Suprapubic skin (tissue), 4 donors: ENCODE data around the gene TRIM2. TPM values are rescaled to one million over a fixed set of nuclear protein-coding genes. Genes with fewer than 3 reads are reported as not detected.

ENCODE experiments used
- DNase-seq, 2 donors: peaks; one replicate each; pipeline ENCODE4 v3.0.0-alpha.2; 2019; ENCODE audit warnings: low spot score in 2 of 2
- H3K27ac ChIP-seq: fragments of 200-600 bp; sonication (generic); one replicate; pipeline ENCODE4 v1.5.1; 2019
- H3K27me3 ChIP-seq: fragments of 200-600 bp; sonication (generic); one replicate; pipeline ENCODE4 v1.5.1; 2019
- H3K36me3 ChIP-seq: fragments of 200-600 bp; sonication (generic); one replicate; pipeline ENCODE4 v1.5.1; 2019
- H3K4me1 ChIP-seq: fragments of 200-600 bp; sonication (generic); one replicate; pipeline ENCODE4 v1.5.1; 2019
- H3K4me3 ChIP-seq: fragments of 200-600 bp; sonication (generic); one replicate; pipeline ENCODE4 v1.5.1; 2019; ENCODE audit warnings: mild to moderate bottlenecking
- H3K9me3 ChIP-seq: fragments of 200-600 bp; sonication (generic); one replicate; pipeline ENCODE4 v1.5.1; 2019
- EP300 ChIP-seq: sonication (generic); formaldehyde crosslinking; IDR thresholded peaks from one replicate; pipeline ENCODE4 v1.6.1; 2017; ENCODE audit warnings: antibody characterized with exemption
- POLR2A ChIP-seq, 2 donors: fragments of 450-650 bp; IDR thresholded peaks; one replicate each; pipeline ENCODE4 v1.6.1; 2017; ENCODE audit warnings: antibody characterized with exemption in 2 of 2, mild to moderate bottlenecking in 2 of 2, moderate library complexity in 2 of 2
- POLR2AphosphoS5 ChIP-seq, 3 donors: sonication (generic); formaldehyde crosslinking; IDR thresholded peaks; one replicate each; pipeline ENCODE4 v1.6.1; 2017; ENCODE audit warnings: antibody characterized with exemption in 3 of 3
- WGBS: methylation state at CpG from one replicate; pipeline ENCODE4 v1.1.5; 2018; 5-methylcytosine and 5-hydroxymethylcytosine counted together
- total RNA-seq, 4 donors: library from RNA; depleted of rRNA; stranded (reverse); fragments of >200 nt; gene quantifications; one replicate each; pipeline ENCODE4 v1.1.0, GENCODE V29; 2016
- TF ChIP-seq, protein P1 (sequence below), 2 donors: fragments of 200-600 bp in 1 of 2; fragments of 450-650 bp in 1 of 2; sonication (generic) in 1 of 2; IDR thresholded peaks; one replicate each; pipeline ENCODE4 v1.5.1; 2016 to 2019; ENCODE audit warnings: antibody characterized with exemption in 2 of 2, mild to moderate bottlenecking in 1 of 2, moderate library complexity in 1 of 2

Gene TRIM2
- total RNA-seq, 4 donors from 2014 or later: 17.3 to 45.1 (median 37.5) TPM

DNA sequence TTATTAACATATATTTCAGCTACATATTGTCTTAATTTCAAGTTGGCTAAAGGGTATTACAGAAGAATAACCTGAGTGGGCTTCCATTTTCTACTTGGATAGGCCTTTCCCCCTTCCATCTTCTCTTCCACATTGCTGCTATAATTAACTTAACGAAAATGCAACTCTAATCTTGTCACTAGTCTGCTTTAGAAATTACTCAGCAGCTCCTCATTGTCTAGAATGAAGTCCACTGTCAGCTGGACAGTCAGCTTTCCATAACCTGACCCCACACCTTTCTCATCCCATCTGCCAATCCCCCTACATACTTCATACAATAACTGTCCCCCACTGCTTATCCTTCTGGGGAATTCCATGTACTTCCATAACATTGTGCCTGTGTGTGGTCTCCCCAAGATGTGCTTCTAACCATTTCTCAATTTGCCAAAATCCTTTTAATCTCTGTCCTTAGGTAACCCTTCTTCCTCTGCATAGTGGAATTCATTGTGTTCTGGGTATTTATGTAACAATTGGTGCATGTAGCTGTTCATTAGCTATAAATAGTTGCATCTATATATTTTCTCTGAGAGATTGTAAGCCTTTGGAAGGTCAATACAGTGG is 145.1 kb downstream of the TRIM2 start:
- Histone ChIP-seq H3K9me3 (no peaks in the 10 kb centered on the region), H3K4me1 (peaks cover 7% of the 10 kb centered on the region), H3K27ac (no peak overlapping the region), H3K4me3 (no peak overlapping the region), H3K36me3 (no peaks in the 10 kb centered on the region), H3K27me3 (no peaks in the 10 kb centered on the region)
- no peak for TF ChIP-seq EP300
- TF ChIP-seq POLR2A (IDR thresholded peaks at IDR 0.05): no peak
- no peak for TF ChIP-seq POLR2AphosphoS5 (IDR thresholded peaks at IDR 0.05)
- TF ChIP-seq, protein P1, sequence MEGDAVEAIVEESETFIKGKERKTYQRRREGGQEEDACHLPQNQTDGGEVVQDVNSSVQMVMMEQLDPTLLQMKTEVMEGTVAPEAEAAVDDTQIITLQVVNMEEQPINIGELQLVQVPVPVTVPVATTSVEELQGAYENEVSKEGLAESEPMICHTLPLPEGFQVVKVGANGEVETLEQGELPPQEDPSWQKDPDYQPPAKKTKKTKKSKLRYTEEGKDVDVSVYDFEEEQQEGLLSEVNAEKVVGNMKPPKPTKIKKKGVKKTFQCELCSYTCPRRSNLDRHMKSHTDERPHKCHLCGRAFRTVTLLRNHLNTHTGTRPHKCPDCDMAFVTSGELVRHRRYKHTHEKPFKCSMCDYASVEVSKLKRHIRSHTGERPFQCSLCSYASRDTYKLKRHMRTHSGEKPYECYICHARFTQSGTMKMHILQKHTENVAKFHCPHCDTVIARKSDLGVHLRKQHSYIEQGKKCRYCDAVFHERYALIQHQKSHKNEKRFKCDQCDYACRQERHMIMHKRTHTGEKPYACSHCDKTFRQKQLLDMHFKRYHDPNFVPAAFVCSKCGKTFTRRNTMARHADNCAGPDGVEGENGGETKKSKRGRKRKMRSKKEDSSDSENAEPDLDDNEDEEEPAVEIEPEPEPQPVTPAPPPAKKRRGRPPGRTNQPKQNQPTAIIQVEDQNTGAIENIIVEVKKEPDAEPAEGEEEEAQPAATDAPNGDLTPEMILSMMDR (IDR thresholded peaks at IDR 0.05): no peak
- DNase-seq: no peak
- 94% methylated on average over 1 of the region's 1 CpG for WGBS

DNA sequence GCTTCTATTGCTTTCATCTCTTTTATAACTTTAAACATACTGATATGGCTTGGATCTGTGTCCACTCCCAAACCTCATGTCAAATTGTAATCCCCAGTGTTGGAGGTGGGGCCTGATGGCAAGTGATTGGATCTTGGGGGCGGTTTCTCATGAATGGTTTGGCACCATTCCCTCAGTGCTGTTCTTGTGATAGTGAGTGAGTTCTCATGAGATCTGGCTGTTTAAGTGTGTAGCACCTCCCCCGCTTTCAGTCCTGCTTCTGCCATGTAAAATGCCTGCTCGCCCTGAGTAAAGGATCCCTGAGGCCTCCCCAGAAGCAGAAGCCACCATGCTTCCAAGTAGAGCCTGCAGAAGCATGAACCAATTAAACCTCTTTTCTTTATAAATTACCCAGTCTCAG is 157.9 kb downstream of the TRIM2 start:
- Histone ChIP-seq H3K36me3 (no peaks in the 10 kb centered on the region), H3K27me3 (no peaks in the 10 kb centered on the region), H3K9me3 (no peaks in the 10 kb centered on the region), H3K4me3 (no peak overlapping the region), H3K27ac (no peak overlapping the region), H3K4me1 (no peaks in the 10 kb centered on the region)
- TF ChIP-seq, protein P1 (IDR thresholded peaks at IDR 0.05): no peak
- TF ChIP-seq POLR2AphosphoS5 (IDR thresholded peaks at IDR 0.05) (no peak), EP300 (no peak), POLR2A (IDR thresholded peaks at IDR 0.05) (no peak)
- 84% methylated on average over 3 of the region's 3 CpGs for WGBS
- no peak for DNase-seq

DNA sequence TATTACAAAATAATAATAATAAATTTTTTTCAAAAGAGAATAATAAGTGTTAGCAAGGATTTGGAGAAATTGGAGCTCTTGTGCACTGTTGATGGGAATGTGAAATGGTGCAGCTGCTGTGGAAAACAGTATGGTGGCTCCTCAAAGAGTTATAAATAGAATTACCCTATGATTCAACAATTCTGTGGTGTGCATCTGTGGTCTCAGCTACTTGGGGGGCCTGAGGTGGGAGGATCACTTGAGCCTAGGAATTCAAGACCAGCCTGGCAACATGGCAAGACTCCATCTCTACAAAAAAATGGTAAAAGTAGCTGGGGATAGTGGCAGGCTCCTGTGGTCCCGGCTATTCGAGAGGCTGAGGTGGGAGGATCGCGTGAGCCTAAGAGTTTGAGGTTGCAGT is 159.8 kb downstream of the TRIM2 start:
- Histone ChIP-seq H3K4me3 (no peak overlapping the region), H3K27me3 (no peaks in the 10 kb centered on the region), H3K9me3 (no peaks in the 10 kb centered on the region), H3K4me1 (no peaks in the 10 kb centered on the region), H3K27ac (no peak overlapping the region), H3K36me3 (no peaks in the 10 kb centered on the region)
- TF ChIP-seq, protein P1 (IDR thresholded peaks at IDR 0.05): no peak
- TF ChIP-seq POLR2A (IDR thresholded peaks at IDR 0.05) (no peak), POLR2AphosphoS5 (IDR thresholded peaks at IDR 0.05) (no peak), EP300 (no peak)
- no peak for DNase-seq
- WGBS: 97% methylated on average over 4 of the region's 4 CpGs

DNA sequence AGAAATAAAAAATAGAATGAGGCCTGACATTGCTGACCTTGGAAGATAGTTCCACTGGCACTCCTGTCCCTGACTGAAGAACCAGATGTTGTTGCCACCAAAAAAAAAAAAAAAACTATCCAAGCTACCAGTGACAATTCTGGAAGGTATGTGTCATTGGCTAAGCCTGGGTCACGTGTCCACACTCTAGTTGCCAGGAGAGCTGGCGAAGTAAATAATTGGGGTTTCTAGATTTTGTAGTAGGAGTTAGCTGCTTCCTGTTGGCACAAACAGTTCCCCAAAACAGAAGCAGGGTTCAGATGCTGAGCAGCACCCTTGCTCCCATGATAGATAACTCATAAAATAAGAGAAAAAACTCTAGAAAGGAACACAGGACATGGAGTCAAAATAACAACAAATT is 160.8 kb downstream of the TRIM2 start:
- Histone ChIP-seq H3K27ac (no peak overlapping the region), H3K36me3 (no peaks in the 10 kb centered on the region), H3K27me3 (no peaks in the 10 kb centered on the region), H3K4me3 (no peak overlapping the region), H3K4me1 (no peaks in the 10 kb centered on the region), H3K9me3 (no peaks in the 10 kb centered on the region)
- DNase-seq: no peak
- 87% methylated on average over 2 of the region's 2 CpGs for WGBS
- no peak for TF ChIP-seq POLR2A (IDR thresholded peaks at IDR 0.05)
- no peak for TF ChIP-seq EP300
- TF ChIP-seq, protein P1 (IDR thresholded peaks at IDR 0.05): no peak
- no peak for TF ChIP-seq POLR2AphosphoS5 (IDR thresholded peaks at IDR 0.05)

DNA sequence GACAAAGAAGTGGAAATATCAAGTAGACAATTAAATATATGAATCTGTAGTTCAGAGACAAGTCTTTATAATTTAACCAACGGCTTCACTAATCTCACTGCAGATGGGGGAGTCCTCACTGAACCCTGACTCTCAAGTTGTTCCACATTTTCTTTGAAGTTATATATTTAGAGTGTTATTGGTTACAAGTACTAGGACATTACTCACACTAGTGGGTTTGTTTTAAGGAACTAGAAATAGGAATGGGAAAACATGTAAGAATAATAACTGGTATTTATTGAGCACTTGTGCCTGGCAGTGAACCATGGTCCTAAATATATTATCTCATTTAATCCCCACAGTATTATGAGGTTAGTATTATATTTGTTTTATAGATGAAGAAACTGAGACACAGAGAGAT is 162.2 kb downstream of the TRIM2 start:
- WGBS: 74% methylated on average over 1 of the region's 1 CpG
- no peaks in the 10 kb centered on the region for H3K9me3 ChIP-seq

More for the DNA sequence above, 162.2 kb downstream of the TRIM2 start:
- no peak for DNase-seq
- H3K4me1 ChIP-seq: no peaks in the 10 kb centered on the region
- no peaks in the 10 kb centered on the region for H3K36me3 ChIP-seq
- H3K27me3 ChIP-seq: no peaks in the 10 kb centered on the region
- no peak overlapping the region for H3K4me3 ChIP-seq
- no peak for TF ChIP-seq POLR2AphosphoS5 (IDR thresholded peaks at IDR 0.05)
- TF ChIP-seq, protein P1 (IDR thresholded peaks at IDR 0.05): no peak
- no peak for TF ChIP-seq EP300
- no peak for TF ChIP-seq POLR2A (IDR thresholded peaks at IDR 0.05)
- H3K27ac ChIP-seq: no peak overlapping the region
